Measurements from ENCODE around the gene DDT. TPM values are rescaled to one million over a fixed set of nuclear protein-coding genes. Genes with fewer than 3 reads are reported as not detected.
"Not testable (repeated sequence)": the region's sequence is repeated elsewhere in the genome, so short reads cannot be mapped to it uniquely, and the experiment has no call there.

The DDT gene
- total RNA-seq, 1 donor from 2014 or later = 102 TPM

DNA sequence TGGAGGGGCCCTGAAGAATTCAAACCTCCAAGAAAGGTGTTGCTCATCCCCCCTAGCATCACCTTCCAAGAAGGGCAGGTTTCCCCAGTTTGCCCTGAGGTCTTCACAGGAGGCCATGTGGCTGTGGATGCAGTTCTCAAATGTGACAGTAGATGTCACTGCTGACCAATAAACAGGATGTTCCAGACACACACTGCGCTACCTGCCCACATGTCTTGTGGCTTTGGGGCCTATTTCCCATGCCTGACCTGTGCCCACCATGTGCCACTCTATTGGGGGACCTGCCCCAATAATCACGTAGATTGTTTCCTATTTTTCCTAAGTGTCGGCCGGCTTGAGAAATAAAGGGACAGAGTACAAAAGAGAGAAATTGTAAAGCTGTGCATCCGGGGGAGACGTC, 10.2 kb upstream of the DDT start:
- intact Hi-C loops (cut with DNase I) = no loop called here
- Histone ChIP-seq H3K27me3 (ENCODE audit: low read depth) (no peaks in the 10 kb centered on the region), H3K9me3 (no peaks in the 10 kb centered on the region), H3K27ac (no peak overlapping the region), H3K4me1 (no peaks in the 10 kb centered on the region), H3K36me3 (no peaks in the 10 kb centered on the region), H3K4me3 (no peak overlapping the region)
- ATAC-seq (peak in 1 of 2 donors; percentile 45), DNase-seq (no peak)
- TF ChIP-seq, protein P1, sequence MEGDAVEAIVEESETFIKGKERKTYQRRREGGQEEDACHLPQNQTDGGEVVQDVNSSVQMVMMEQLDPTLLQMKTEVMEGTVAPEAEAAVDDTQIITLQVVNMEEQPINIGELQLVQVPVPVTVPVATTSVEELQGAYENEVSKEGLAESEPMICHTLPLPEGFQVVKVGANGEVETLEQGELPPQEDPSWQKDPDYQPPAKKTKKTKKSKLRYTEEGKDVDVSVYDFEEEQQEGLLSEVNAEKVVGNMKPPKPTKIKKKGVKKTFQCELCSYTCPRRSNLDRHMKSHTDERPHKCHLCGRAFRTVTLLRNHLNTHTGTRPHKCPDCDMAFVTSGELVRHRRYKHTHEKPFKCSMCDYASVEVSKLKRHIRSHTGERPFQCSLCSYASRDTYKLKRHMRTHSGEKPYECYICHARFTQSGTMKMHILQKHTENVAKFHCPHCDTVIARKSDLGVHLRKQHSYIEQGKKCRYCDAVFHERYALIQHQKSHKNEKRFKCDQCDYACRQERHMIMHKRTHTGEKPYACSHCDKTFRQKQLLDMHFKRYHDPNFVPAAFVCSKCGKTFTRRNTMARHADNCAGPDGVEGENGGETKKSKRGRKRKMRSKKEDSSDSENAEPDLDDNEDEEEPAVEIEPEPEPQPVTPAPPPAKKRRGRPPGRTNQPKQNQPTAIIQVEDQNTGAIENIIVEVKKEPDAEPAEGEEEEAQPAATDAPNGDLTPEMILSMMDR (IDR thresholded peaks at IDR 0.05) = peak; percentile 70

DNA sequence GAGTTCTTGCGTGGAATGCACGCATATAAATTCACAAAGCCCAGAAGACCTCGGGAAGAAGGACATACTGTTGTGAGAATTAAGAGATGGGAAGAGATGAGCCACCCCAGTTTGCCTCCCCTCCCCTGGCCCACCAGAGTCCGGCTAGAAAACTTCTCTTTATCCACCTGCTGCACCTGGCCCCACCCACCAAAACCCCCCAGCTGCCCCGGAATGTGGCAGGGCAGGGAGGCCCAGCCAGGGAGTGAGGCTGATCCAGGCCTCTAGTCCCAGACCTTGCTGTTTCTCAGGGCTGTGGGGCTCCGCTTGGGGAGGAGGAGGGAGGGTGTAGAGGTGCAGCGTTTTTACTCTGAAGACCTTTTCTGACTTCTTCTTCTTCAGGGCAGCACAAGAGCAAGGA, 6.3 kb upstream of the DDT start:
- H3K4me1 ChIP-seq; H3K27me3 ChIP-seq (ENCODE audit: low read depth); intact Hi-C loops (cut with DNase I); DNase-seq; H3K9me3 ChIP-seq; ATAC-seq; H3K36me3 ChIP-seq; H3K27ac ChIP-seq: not testable (repeated sequence)
- H3K4me3 ChIP-seq = peak overlapping the region; percentile 29

DNA sequence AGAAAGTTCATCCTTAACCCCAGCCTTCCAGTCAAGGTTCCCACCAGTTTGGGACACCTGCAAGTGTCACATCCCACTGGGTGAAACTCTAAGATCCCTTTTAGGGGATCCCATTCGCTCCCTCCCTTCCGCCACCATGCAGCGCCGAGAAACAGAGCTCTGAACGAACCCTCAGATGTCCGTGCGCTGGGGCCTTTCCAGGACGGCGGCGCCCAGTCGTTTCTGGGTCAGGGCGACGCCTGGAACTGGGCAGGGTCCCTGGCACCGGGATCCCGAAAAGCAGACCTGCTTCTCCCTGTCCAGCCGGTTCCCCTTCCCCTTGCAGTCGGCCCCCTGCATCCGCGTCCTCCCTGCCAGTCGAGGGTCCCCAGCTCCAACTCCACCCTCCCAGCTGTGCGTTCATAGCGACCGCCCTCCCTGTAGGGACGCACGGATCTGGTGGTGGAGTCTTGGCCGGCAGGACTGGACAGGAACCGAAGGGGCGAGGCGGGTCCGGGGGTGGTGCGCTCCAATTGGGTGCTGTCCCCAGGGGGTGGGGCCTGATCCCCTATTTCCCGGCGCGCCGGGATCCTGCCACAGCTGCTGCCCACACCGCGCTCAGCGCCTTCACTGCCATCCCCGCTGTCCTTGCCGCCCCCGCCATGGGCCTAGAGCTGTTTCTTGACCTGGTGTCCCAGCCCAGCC, 5.5 kb upstream of the DDT start, which contains the start of gene GSTT2:
TSS of gene GSTT2 (plus strand) at position 578 of the 684 bp plus-strand sequence.
- H3K27ac ChIP-seq; H3K27me3 ChIP-seq (ENCODE audit: low read depth); H3K4me1 ChIP-seq; H3K36me3 ChIP-seq; DNase-seq; H3K9me3 ChIP-seq: not testable (repeated sequence)
- ATAC-seq = peak; percentile 94 to 98
- H3K4me3 ChIP-seq = peak within 1 kb of the TSS; percentile 29
- intact Hi-C loops (cut with DNase I) = loop anchor here (10.0 kb wide), 1 partner anchor 55 kb away; no protein-coding TSS in a partner anchor

DNA sequence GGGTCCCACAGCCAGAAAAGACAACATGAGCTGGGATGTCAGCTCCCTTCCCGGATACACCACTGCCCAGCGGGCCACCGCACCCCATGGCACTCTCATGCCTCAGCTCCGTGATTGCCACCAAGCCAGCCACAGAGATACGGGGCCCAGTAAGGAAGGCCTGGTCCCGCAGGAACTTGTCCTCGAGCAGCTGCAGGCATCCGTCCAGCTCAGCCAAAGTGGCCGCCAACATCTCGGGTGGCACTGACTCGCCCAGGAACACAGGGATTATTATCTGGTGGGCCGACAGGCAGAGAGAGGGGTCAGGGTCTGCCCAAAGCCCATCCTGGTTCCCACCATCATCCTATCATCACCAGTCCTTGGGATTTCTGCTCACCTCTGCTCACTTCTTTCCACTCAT, 3.1 kb upstream of the DDT start:
- DNase-seq; H3K36me3 ChIP-seq; H3K27me3 ChIP-seq (ENCODE audit: low read depth); H3K4me1 ChIP-seq; H3K27ac ChIP-seq; H3K4me3 ChIP-seq; ATAC-seq; H3K9me3 ChIP-seq: not testable (repeated sequence)
- intact Hi-C loops (cut with DNase I) = loop anchor here (10.0 kb wide), 1 partner anchor 53 kb away; no protein-coding TSS in a partner anchor

DNA sequence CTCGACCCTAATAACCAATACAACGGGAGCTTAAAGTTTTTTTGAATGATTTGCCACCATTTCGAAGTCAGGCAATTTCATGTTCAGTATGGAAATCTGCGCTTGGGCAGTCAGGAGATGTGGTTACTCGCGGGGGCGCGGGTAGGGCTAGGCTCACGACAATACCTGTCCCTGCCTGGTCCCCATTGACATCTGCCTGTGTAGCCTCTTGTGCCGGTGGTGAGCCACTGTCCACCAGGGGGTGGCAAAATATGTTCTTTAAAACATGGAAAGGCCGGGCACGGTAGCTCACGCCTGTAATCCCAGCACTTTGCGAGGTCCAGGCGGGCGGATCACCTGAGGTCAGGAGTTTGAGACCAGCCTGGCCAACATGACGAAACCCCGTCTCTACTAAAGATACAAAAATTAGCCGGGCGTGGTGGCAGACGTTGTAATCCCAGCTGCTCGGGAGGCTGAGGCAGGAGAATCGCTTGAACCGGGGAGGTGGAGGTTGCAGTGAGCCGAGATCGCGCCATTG, 653 bp upstream of the DDT start:
- H3K4me3 ChIP-seq; H3K4me1 ChIP-seq; H3K27ac ChIP-seq; H3K27me3 ChIP-seq (ENCODE audit: low read depth); H3K9me3 ChIP-seq: not testable (repeated sequence)
- intact Hi-C loops (cut with DNase I) = loop anchor here (10.0 kb wide), 1 partner anchor 50 kb away; no protein-coding TSS in a partner anchor
- peaks cover 21% of the 10 kb centered on the region for H3K36me3 ChIP-seq
- peak; percentile 51 for DNase-seq
- ATAC-seq = peak; percentile 62 to 63

DNA sequence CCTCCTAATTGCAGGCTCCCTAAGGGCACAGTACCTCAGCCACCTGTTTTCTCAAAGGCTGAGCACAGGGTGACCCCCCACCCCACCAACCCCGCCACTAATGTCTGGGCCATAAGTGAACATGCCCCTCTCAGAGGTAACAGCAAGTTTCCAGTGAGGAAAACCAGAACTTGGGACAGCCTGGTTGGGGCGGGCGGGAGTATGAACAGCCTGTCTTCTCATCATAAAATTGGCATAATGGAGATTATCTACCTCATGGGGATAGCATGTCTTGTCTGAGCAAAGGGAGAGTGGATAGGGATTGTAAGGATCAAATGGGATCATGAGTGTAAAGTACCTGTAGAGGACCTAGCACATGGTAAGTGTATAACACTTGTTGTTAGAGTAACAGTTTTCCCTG, 2.3 kb downstream of the DDT start:
- H3K27ac ChIP-seq; H3K4me1 ChIP-seq; DNase-seq; H3K4me3 ChIP-seq; H3K27me3 ChIP-seq (ENCODE audit: low read depth); H3K9me3 ChIP-seq; ATAC-seq: not testable (repeated sequence)
- peaks cover 29% of the 10 kb centered on the region for H3K36me3 ChIP-seq
- intact Hi-C loops (cut with DNase I) = loop anchor here (10.0 kb wide), 1 partner anchor 47 kb away; no protein-coding TSS in a partner anchor

DNA sequence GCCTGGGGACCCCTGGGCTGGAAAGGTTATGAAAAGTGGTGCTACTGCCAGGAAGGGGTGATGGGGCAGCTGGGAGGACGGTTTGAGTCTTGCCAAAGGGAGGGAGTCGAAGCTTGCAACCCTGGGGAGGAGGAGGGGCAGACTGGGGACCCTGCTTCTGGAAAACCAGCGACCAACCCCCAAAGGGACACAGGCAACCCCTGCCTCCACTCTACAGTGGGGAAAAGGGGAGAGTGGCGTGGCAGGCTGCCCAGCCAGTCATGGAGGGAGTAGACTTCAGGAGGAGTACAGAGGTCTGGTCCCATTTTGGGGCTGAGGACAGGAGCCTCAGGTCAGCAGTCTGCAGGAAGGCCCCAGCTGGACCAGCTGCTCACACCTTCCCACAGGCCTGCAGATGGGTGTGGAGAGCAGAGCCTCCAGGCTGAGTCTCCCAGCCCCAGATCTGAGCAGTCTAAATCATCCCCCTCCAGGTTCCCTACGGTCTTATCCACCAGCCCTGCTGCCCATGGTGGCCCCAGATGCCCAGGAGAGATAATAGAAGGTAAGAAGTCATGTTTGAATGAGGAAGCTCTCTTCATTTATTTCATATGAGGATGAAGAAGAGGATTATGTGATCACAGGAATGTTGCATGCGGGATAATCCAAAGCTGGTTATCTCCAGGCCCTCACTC, 3.3 kb downstream of the DDT start:
- peaks cover 29% of the 10 kb centered on the region for H3K36me3 ChIP-seq
- no peaks in the 10 kb centered on the region for H3K27me3 ChIP-seq (ENCODE audit: low read depth)
- ATAC-seq (no peak), DNase-seq (no peak)
- no peak overlapping the region for H3K27ac ChIP-seq
- no peaks in the 10 kb centered on the region for H3K4me1 ChIP-seq
- no peak overlapping the region for H3K4me3 ChIP-seq
- TF ChIP-seq, protein P1 (IDR thresholded peaks at IDR 0.05) = no peak
- intact Hi-C loops (cut with DNase I) = loop anchor here (10.0 kb wide), 1 partner anchor 46 kb away; no protein-coding TSS in a partner anchor
- no peaks in the 10 kb centered on the region for H3K9me3 ChIP-seq

DNA sequence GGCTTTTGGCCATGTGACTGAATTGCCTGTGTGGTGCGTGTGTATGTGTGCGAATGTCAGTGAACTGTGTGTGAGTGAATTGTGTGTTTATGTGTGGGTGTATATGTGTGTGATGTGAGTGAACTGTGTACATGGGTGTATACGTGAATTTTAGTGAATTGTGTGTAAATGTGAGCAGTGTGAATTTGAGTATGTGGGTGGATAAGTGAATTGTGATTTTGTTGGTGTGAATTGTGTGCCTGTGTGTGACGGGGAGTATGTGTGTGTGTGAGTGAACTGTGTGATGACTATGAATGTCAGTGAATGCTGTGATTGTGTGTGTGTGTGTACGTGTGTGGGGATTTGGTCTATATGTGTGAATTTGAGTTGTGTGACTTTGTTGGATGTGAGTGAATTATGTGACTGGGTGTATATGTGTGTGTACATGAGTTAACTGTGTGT, 4.0 kb downstream of the DDT start:
- TF ChIP-seq, protein P1 (IDR thresholded peaks at IDR 0.05) = no peak
- ATAC-seq (no peak), DNase-seq (no peak)
- H3K27me3 ChIP-seq (ENCODE audit: low read depth) = no peaks in the 10 kb centered on the region
- intact Hi-C loops (cut with DNase I) = loop anchor here (10.0 kb wide), 1 partner anchor 45 kb away; no protein-coding TSS in a partner anchor
- no peak overlapping the region for H3K27ac ChIP-seq
- no peak overlapping the region for H3K4me3 ChIP-seq
- H3K36me3 ChIP-seq = peaks cover 29% of the 10 kb centered on the region
- H3K4me1 ChIP-seq = no peaks in the 10 kb centered on the region
- no peaks in the 10 kb centered on the region for H3K9me3 ChIP-seq

Data from lower lobe of right lung (tissue), 2 donors.